A673 (cell line): ENCODE data around the gene EPHX1. TPM values are rescaled to one million over a fixed set of nuclear protein-coding genes. Genes with fewer than 3 reads are reported as not detected.
A peak's percentile ranks its signal among the peaks of the same experiment; 100 is the strongest.
"Not testable (repeated sequence)": the region's sequence is repeated elsewhere in the genome, so short reads cannot be mapped to it uniquely, and the experiment has no call there.

Experiments
- Bru-seq: library from RNA; stranded (reverse); fragments of 400-500 nt; gene quantifications from one replicate; lab custom pipeline; 2021; lab: Mats Ljungman, UMichigan
- BruChase-seq, 2 experiments: library from RNA; stranded (reverse); fragments of 400-500 nt; gene quantifications; one replicate each; lab custom pipeline; 2021; lab: Mats Ljungman, UMichigan
- BruUV-seq: library from RNA; stranded (reverse); fragments of 400-500 nt; replicated peaks from 2 replicates; lab custom pipeline; 2021; lab: Mats Ljungman, UMichigan
- CTCF ChIA-PET: fragments of 300-600 bp; sonication (Branson Sonifier 250); formaldehyde crosslinking; loops from one replicate; lab custom pipeline; 2022; ENCODE audit warnings: antibody characterized with exemption; lab: Charles Lee
- POLR2A ChIA-PET: fragments of 300-600 bp; sonication (Branson Sonifier 250); formaldehyde crosslinking; loops from one replicate; lab custom pipeline; 2022; ENCODE audit warnings: antibody characterized with exemption; ENCODE audit not compliant: low non-redundant PET; lab: Charles Lee
- DNase-seq: peaks from one replicate; pipeline ENCODE4 v3.0.0-alpha.2; 2015; ENCODE audit warnings: low spot score
- H3K27ac ChIP-seq: fragments of 200-600 bp; sonication (generic); 2 replicates; pipeline ENCODE4 v1.5.1; 2016; ENCODE audit warnings: mixed run types, low read depth, mild to moderate bottlenecking, mixed read lengths, antibody characterized with exemption, low read length; ENCODE audit not compliant: poor library complexity, severe bottlenecking
- H3K27me3 ChIP-seq: fragments of 200-600 bp; sonication (generic); replicated peaks from 2 replicates; pipeline ENCODE4 v1.6.1; 2017; ENCODE audit warnings: mixed run types, low read depth, mild to moderate bottlenecking, mixed read lengths, antibody characterized with exemption, low read length; ENCODE audit not compliant: insufficient read depth, poor library complexity
- H3K36me3 ChIP-seq: fragments of 200-600 bp; sonication (generic); 2 replicates; pipeline ENCODE4 v1.6.1; 2016; ENCODE audit warnings: mixed run types, mild to moderate bottlenecking, mixed read lengths, antibody characterized with exemption, low read length; ENCODE audit not compliant: insufficient read depth, poor library complexity, severe bottlenecking
- H3K4me1 ChIP-seq: fragments of 200-600 bp; sonication (generic); 2 replicates; pipeline ENCODE4 v1.6.1; 2017; ENCODE audit warnings: mixed run types, mild to moderate bottlenecking, mixed read lengths, antibody characterized with exemption, low read length; ENCODE audit not compliant: insufficient read depth, poor library complexity, severe bottlenecking
- H3K4me3 ChIP-seq: fragments of 200-600 bp; sonication (generic); 2 replicates; pipeline ENCODE4 v1.5.1; 2016; ENCODE audit warnings: low read depth, mixed run types, mild to moderate bottlenecking, mixed read lengths, low read length; ENCODE audit not compliant: poor library complexity, severe bottlenecking
- H3K9me3 ChIP-seq: fragments of 200-600 bp; sonication (generic); 2 replicates; pipeline ENCODE4 v1.6.1; 2016; ENCODE audit warnings: mixed run types, low read depth, mild to moderate bottlenecking, mixed read lengths, antibody characterized with exemption, low read length; ENCODE audit not compliant: poor library complexity, severe bottlenecking
- EZH2 ChIP-seq: fragments of 200-600 bp; sonication (generic); IDR thresholded peaks from 2 replicates; pipeline ENCODE4 v1.6.1; 2017; ENCODE audit warnings: borderline replicate concordance, low read depth, mild to moderate bottlenecking, mixed read lengths, antibody characterized with exemption, low read length; ENCODE audit not compliant: poor library complexity, severe bottlenecking
- intact Hi-C: fragments of 100-400 bp; cut with micrococcal nuclease; formaldehyde crosslinking; loops from one replicate; pipeline ENCODE4 v1.10.0; 2022; ENCODE audit not compliant: unreplicated experiment
- long read RNA-seq: library from polyadenylated mRNA; stranded (forward); transcript quantifications from one replicate; pipeline ENCODE4 v2.0.0, GENCODE V29; 2022
- total RNA-seq: library from RNA; stranded (reverse); gene quantifications from 2 replicates; pipeline ENCODE4 v1.2.3, GENCODE V29; 2021
- TF ChIP-seq, protein P1 (sequence below): fragments of 300-800, 200-600 bp; sonication (generic); conservative IDR thresholded peaks from 2 replicates; pipeline ENCODE4 v1.5.1; 2017; ENCODE audit warnings: low read depth, mild to moderate bottlenecking, antibody characterized with exemption, low read length, moderate library complexity, mixed read lengths

Gene EPHX1
- total RNA-seq (22.4 and 22.8 TPM in 2 replicates), Bru-seq, nascent RNA (percentile 49 among the genes with signal in this experiment), BruChase-seq, experiment 1, labeled RNA remaining after a 2-hour chase (percentile 53 among the genes with signal in this experiment), BruChase-seq, experiment 2, labeled RNA remaining after a 6-hour chase (percentile 53 among the genes with signal in this experiment)
- long read RNA-seq, transcript EPHX1-201 (9 exons, 1,660 nt), result major isoform, 12 of 18 reads
- long read RNA-seq, transcript EPHX1-206 (9 exons, 1,789 nt), result minor isoform, 5 of 18 reads
- long read RNA-seq, partial matches to known transcripts, result 0 of 18 reads
- long read RNA-seq, other reads (novel, unspliced or antisense), result 1 of 18 reads

GRCh38 chr1:225809842-225810578 lies at the start of gene EPHX1:
Gene EPHX1 (plus strand): TSS chr1:225810124. CDS start chr1:225828730, 18,606 bp downstream.
- H3K27ac ChIP-seq, result peak within 1 kb of the TSS; percentile 62
- BruUV-seq, result no TSS peak
- H3K27me3 ChIP-seq, result no peaks in the 10 kb centered on the region
- peak; percentile 94 for DNase-seq
- CTCF ChIA-PET, result interaction anchor here (0.7 to 1.2 kb wide), 2 partner anchors 53 to 311 kb away, joined by 3 read pairs; no protein-coding TSS in a partner anchor
- TF ChIP-seq, protein P1, sequence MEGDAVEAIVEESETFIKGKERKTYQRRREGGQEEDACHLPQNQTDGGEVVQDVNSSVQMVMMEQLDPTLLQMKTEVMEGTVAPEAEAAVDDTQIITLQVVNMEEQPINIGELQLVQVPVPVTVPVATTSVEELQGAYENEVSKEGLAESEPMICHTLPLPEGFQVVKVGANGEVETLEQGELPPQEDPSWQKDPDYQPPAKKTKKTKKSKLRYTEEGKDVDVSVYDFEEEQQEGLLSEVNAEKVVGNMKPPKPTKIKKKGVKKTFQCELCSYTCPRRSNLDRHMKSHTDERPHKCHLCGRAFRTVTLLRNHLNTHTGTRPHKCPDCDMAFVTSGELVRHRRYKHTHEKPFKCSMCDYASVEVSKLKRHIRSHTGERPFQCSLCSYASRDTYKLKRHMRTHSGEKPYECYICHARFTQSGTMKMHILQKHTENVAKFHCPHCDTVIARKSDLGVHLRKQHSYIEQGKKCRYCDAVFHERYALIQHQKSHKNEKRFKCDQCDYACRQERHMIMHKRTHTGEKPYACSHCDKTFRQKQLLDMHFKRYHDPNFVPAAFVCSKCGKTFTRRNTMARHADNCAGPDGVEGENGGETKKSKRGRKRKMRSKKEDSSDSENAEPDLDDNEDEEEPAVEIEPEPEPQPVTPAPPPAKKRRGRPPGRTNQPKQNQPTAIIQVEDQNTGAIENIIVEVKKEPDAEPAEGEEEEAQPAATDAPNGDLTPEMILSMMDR, result peak; percentile 40; the same call in 1 of the 2 replicates
- no peak for TF ChIP-seq EZH2
- peaks cover 38% of the 10 kb centered on the region for H3K4me1 ChIP-seq
- POLR2A ChIA-PET, result no interaction called here
- peak within 1 kb of the TSS; percentile 63 for H3K4me3 ChIP-seq
- intact Hi-C loops, result loop anchor here (5.0 kb wide), 1 partner anchor 33 kb away; the partner anchor contains the start of gene SRP9
- no peaks in the 10 kb centered on the region for H3K36me3 ChIP-seq
- no peaks in the 10 kb centered on the region for H3K9me3 ChIP-seq

GRCh38 chr1:225760531-225760930 lies 49.4 kb upstream of the EPHX1 start:
- H3K9me3 ChIP-seq, result no peaks in the 10 kb centered on the region
- H3K36me3 ChIP-seq, result no peaks in the 10 kb centered on the region
- TF ChIP-seq, protein P1, result no peak
- H3K27ac ChIP-seq, result no peak overlapping the region
- ChIA-PET POLR2A (no interaction called here), CTCF (no interaction called here)
- DNase-seq, result no peak
- H3K4me1 ChIP-seq, result peaks cover 5% of the 10 kb centered on the region
- H3K27me3 ChIP-seq, result no peaks in the 10 kb centered on the region
- intact Hi-C loops, result no loop called here
- H3K4me3 ChIP-seq, result no peak overlapping the region
- BruUV-seq, result no TSS peak

DNA sequence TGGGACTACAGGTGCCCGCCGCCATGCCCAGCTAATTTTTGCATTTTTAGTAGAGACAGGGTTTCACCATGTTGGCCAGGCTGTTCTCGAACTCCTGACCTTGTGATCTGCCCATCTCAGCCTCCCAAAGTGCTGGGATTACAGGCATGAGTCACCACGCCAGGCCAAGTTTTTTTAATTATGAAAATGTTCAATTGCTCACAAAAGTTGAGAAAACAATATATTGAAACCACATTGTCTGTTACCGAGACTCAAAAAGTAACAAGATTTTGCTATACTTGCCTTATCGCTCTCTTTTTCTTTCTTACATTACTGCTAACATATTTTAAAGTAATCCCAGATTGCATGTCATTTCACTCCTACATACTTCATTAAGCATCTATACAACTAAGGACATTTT lies 48.5 kb upstream of the EPHX1 start:
- H3K27ac ChIP-seq, H3K4me1 ChIP-seq, POLR2A ChIA-PET, CTCF ChIA-PET, H3K27me3 ChIP-seq, H3K9me3 ChIP-seq, DNase-seq, intact Hi-C loops, BruUV-seq, H3K36me3 ChIP-seq, H3K4me3 ChIP-seq: not testable (repeated sequence)
